NCI-H748 treated with DMSO at 0.1 percent for 48 hours (cell line): ENCODE data around the gene KLRK1.
"Not testable (repeated sequence)": the region's sequence is repeated elsewhere in the genome, so short reads cannot be mapped to it uniquely, and the experiment has no call there.

Experiments
- DNase-seq: peaks from one replicate; lab custom pipeline; 2025; lab: John Stamatoyannopoulos, UW

KLRK1 gene

GRCh38 chr12:10362828-10363657, 26.8 kb downstream of the KLRK1 start:
- no peak for DNase-seq

DNA sequence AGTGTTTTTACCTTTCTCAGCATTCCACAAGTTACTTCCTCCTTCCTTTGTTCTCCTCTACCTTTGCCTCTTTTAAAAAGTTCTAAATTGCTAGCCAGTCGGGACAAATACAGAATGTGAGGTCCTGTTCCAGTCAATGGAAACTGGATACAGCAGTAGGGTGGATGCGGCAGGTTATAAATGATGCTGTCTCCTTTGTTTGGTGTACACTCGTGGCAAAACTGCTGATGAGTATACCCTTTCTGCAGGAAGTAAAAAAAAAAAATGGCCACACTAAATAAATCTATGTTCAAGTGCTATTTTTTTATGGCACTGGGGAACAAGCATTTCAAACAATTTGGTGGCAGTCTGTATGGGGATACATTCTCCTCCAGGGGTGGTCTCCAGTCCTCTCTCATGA, 27.5 kb downstream of the KLRK1 start:
- no peak for DNase-seq

DNA sequence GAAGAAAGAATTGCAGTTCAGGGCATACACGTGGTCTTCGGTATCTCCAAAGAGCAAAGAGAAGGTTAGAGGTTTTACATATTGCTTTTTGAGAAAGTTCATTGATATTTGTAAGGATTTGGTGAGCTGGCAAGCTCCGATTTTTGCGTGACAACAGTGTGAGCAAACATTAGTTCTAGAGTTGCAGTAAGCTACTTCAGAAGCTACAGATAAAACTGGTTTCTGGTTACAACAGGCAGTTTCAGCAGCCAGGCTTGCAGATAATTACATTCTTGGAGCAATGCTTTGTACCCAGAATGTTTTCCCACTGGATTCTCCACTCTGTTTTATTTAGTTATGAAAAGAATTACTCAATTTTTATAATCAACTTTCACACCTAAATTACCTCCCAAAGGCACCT, 28.2 kb downstream of the KLRK1 start:
- DNase-seq: no peak

DNA sequence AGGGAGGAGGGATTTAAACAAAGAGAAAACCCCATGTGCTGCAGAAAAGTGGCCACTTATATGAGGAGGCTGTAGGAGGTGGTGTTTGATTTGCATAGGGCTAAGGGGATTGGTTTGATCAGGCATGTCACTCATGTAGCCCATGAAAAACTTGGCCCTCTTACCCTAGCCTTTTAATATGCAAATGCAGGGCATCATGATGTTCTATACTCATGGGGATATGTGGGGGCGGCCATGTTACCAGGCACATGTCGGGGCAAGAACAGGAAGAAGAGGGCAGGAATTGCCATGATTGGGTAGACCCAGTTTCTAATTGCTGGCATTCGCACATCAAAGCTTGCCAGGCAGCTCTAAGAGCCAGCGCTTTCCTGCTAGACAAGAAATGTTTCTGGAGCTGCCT, 28.8 kb downstream of the KLRK1 start:
- peak; percentile 7 for DNase-seq

DNA sequence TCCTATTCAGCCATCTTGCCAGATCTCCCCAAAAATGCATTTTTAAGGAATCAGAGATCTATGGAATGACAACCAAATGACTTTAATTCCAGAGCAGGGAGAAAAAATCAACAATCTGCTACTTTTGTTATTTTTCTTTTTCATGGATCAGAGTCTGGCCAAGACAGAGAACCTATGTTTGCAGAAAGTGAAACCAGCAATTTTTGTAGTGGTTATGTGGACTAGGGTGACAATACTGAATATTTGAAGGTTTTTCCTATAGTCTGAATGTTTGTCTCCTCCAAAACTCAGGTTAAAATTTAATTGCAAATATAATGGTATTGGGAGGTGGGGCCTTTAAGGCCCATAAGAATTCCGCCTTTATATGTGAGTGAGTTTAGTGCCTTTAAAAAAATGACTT, 30.9 kb downstream of the KLRK1 start:
- DNase-seq: no peak

DNA sequence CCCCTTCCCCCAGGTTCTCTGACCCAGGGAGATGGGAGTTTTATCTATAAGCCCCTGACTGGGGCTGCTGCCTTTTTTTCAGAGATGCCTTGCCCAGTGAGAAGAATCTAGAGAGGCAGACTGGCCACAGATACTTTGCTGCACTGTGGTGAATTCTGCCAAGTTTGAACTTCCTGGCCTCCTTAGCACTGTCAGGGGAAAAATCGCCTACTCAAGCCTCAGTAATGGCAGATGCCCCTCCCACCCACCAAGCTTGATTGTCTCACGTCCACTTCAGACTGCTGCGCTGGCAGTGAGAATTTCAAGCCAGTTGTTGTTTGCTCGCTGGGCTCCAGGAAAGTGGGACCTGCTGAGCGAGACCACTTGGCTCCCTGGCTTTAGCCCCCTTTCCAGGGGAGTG, 31.7 kb downstream of the KLRK1 start:
- no peak for DNase-seq

GRCh38 chr12:10354502-10354901, 35.3 kb downstream of the KLRK1 start:
- DNase-seq: no peak

GRCh38 chr12:10354071-10354470, 35.8 kb downstream of the KLRK1 start:
- no peak for DNase-seq

GRCh38 chr12:10351457-10351856, 38.4 kb downstream of the KLRK1 start:
- not testable (repeated sequence) for DNase-seq

- no peak for DNase-seq
These were observed 47.8 kb downstream of the KLRK1 start for GRCh38 chr12:10341892-10342509.

DNA sequence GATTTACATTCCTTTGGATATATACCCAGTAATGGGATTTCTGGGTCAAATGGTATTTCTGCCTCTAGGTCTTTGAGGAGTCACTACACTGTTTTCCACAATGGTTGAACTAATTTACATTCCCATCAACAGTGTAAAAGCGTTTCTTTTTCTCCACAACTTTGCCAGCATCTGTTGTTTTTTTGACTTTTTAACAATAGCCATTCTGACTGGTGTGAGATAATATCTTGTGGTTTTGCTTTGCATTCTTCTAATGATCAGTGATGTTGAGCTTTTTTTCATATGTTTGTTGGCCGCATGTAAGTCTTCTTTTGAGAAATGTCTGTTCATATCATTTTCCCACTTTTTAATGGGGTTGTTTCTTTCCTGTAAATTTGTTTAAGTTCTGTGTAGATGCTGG, 48.9 kb downstream of the KLRK1 start:
- not testable (repeated sequence) for DNase-seq

DNA sequence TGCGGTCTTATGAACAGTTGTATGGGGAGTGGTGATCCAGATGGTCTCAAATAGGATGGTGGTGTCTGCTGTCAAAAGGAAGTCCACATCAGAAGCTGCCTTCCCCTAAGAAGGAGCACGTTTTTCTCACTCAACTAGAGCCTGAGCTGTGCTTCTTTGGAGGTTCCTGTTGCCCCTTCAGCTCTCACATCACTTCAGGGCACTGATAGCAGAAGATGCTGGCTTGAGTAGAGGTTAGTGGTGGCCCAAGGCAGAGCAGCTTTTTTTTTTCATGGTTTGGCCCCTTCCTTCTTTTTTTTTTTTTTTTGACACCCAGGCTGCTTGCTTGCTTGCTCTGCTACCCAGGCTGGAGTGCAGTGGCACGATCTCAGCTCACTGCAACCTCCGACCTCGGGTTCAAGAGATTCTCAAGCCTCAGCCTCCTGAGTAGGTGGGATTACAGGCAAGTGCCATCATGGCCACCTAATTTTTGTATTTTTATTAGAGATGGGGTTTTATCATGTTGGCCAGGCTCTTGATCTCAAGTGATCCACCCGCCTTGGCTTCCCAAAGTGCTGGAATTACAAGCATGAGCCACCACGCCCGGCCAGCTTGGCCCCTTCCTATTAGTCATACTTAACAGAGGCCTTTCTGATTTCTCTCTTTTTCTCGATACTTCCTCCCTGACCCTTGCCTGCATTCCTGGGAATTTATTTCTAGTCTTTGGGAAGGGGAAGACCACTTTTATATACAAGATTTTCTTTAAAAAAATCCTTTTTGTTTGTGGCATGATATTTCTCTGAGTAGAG, 50.6 kb downstream of the KLRK1 start:
- DNase-seq: no peak

DNA sequence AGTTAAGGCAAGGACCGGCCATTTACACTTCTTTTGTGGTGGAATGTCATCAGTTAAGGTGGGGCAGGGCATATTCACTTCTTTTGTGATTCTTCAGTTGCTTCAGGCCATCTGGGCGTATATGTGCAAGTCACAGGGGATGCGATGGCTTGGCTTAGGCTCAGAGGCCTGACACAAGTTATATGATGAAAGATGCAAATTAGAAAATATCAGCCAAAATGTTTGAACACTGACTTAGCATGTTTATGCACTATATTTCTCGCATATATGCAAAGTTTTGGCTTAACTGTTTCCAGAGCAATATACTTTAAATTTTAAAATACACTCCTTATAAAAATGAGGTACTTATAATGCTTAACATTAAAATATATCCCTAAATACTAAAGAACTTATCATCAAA, 51.4 kb downstream of the KLRK1 start:
- not testable (repeated sequence) for DNase-seq

- not testable (repeated sequence) for DNase-seq
These were observed 53.6 kb downstream of the KLRK1 start for GRCh38 chr12:10336196-10336595.

DNA sequence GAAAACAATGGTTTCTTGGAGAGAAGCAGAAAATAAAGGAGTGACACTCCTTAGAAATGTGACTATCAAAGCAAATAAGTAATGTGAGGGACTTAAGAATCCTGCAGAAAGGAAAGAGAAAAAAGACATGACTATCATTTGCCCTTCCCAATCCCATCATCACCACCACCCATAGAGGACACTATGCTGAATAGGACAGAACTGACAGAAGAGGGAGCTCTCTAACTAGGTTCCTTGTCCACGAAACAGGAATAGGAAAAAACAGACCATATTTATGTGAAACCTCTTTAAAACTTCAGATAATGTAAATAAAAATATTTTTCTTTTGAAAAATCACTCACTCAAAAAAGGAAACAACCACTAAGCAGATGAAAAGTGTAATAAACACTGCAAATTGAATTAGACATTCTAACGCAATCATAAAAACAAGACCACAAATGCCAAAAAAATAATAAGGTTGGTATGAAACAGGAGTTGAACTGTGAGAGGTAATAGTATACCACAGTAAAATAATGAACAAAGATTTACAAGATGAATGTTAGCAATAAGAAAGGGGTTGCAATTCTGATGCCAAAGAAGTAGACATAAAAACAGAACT, 58.1 kb downstream of the KLRK1 start:
- peak; percentile 25 for DNase-seq

DNA sequence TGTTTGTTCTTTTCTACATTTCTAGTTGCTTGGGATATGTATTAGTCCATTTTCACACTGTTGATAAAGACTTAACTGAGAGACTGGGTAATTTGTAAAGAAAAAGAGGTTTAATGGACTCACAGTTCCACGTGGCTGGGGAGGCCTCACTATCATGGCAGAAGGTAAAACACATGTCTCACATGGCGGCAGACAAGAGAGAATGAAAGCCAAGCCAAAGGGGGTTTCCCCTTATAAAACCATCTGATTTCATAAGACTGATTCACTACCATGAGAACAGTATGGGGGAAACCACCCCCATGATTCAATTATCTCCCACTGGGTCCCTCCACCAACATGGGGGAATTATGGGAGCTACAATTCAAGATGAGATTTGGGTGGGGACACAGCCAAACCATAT, 61.1 kb downstream of the KLRK1 start:
- not testable (repeated sequence) for DNase-seq
